Measurements from ENCODE around the gene YDJC. TPM values are rescaled to one million over a fixed set of nuclear protein-coding genes. Genes with fewer than 3 reads are reported as not detected.

YDJC gene
- total RNA-seq, 1 donor from 2014 or later: 34.0 TPM

DNA sequence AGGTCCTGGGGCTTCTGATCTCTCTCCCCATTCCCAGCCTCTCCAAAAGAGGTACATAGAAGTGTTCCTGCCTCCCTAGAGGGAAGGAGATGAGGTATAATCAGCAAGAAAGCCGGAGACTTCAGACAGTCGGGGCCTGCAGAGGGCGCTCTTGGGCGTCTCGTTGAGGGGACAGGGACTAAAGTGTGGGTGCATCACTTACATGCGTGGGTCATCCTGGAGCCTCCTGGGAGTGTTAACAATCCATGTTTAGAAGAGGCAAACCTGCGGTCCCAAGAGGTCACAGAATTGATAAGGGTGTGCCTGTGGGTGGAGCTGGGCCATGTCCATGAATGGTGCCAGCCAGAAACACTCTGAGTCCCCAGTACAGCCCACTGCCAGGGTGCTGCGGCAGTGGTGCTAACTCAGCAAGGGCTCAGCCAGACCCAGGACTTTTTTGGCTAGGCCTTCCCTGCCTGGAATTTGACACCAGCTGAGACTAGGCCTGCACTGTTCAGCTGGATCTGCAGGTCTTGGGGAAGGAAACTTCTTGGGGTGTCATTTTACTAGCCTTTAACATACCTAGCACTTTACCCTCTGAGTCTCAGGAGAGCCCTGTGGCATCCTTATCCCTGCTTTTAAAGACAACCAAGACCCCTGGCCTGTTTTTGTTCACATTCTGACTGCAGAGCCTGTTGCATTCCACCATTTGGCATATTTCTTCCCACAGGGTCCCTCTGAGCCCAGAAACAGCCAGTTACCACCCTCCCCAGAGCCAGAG is 5.5 kb downstream of the YDJC start:
- Mint-ChIP-seq H3K27ac (ENCODE audit: unreplicated experiment) (peak overlapping the region; percentile 77), H3K9me3 (ENCODE audit: unreplicated experiment) (no peaks in the 10 kb centered on the region), H3K27me3 (ENCODE audit: low read depth, unreplicated experiment) (no peaks in the 10 kb centered on the region), H3K4me1 (ENCODE audit: low read depth, unreplicated experiment) (peaks cover 35% of the 10 kb centered on the region), H3K4me3 (ENCODE audit: unreplicated experiment) (peak overlapping the region; percentile 31), H3K36me3 (ENCODE audit: low read depth, unreplicated experiment) (peaks cover 19% of the 10 kb centered on the region)
- Histone ChIP-seq H2AFZ (ENCODE audit: low read depth, low read length) (no peak overlapping the region), H3K9ac (ENCODE audit: low read length) (no peak overlapping the region), H3K4me1 (ENCODE audit: insufficient read depth, low read length) (peaks cover 13% of the 10 kb centered on the region), H3K9me3 (ENCODE audit: insufficient read depth, low read depth, low read length) (no peaks in the 10 kb centered on the region), H3K4me2 (ENCODE audit: low read length) (no peak overlapping the region), H3K36me3 (ENCODE audit: insufficient read depth, low read length) (peaks cover 4% of the 10 kb centered on the region), H3K79me2 (ENCODE audit: insufficient read depth, low read length) (peaks cover 90% of the 10 kb centered on the region), H3K27ac (ENCODE audit: low read depth, low read length) (no peak overlapping the region), H4K20me1 (ENCODE audit: insufficient read depth, low read length) (peaks cover 88% of the 10 kb centered on the region), H3K27me3 (ENCODE audit: insufficient read depth, low read length) (no peaks in the 10 kb centered on the region), H3K4me3 (ENCODE audit: insufficient read depth, low read depth, low read length) (no peak overlapping the region)
- DNase-seq (ENCODE audit: low read depth) (no peak), FAIRE-seq (no peak)
- no peak for TF ChIP-seq EZH2 (IDR thresholded peaks at IDR 0.05; ENCODE audit: insufficient read depth, low read length)
- TF ChIP-seq, protein P1, sequence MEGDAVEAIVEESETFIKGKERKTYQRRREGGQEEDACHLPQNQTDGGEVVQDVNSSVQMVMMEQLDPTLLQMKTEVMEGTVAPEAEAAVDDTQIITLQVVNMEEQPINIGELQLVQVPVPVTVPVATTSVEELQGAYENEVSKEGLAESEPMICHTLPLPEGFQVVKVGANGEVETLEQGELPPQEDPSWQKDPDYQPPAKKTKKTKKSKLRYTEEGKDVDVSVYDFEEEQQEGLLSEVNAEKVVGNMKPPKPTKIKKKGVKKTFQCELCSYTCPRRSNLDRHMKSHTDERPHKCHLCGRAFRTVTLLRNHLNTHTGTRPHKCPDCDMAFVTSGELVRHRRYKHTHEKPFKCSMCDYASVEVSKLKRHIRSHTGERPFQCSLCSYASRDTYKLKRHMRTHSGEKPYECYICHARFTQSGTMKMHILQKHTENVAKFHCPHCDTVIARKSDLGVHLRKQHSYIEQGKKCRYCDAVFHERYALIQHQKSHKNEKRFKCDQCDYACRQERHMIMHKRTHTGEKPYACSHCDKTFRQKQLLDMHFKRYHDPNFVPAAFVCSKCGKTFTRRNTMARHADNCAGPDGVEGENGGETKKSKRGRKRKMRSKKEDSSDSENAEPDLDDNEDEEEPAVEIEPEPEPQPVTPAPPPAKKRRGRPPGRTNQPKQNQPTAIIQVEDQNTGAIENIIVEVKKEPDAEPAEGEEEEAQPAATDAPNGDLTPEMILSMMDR (IDR thresholded peaks at IDR 0.05; ENCODE audit: insufficient read depth, low read depth, low read length): peak; percentile 51

GRCh38 chr22:21623648-21623970 is 6.2 kb downstream of the YDJC start:
- peaks cover 95% of the 10 kb centered on the region for H4K20me1 ChIP-seq (ENCODE audit: insufficient read depth, low read length)
- TF ChIP-seq EZH2 (IDR thresholded peaks at IDR 0.05; ENCODE audit: insufficient read depth, low read length): no peak
- TF ChIP-seq, protein P1 (IDR thresholded peaks at IDR 0.05; ENCODE audit: insufficient read depth, low read depth, low read length): no peak
- Mint-ChIP-seq H3K4me1 (ENCODE audit: low read depth, unreplicated experiment) (peaks cover 37% of the 10 kb centered on the region), H3K9me3 (ENCODE audit: unreplicated experiment) (no peaks in the 10 kb centered on the region), H3K36me3 (ENCODE audit: low read depth, unreplicated experiment) (peaks cover 23% of the 10 kb centered on the region), H3K27me3 (ENCODE audit: low read depth, unreplicated experiment) (no peaks in the 10 kb centered on the region), H3K4me3 (ENCODE audit: unreplicated experiment) (no peak overlapping the region), H3K27ac (ENCODE audit: unreplicated experiment) (no peak overlapping the region)
- H3K36me3 ChIP-seq (ENCODE audit: insufficient read depth, low read length): peaks cover 4% of the 10 kb centered on the region
- H3K4me3 ChIP-seq (ENCODE audit: insufficient read depth, low read depth, low read length): no peak overlapping the region
- DNase-seq (ENCODE audit: low read depth) (no peak), FAIRE-seq (no peak)
- peaks cover 8% of the 10 kb centered on the region for H3K4me1 ChIP-seq (ENCODE audit: insufficient read depth, low read length)
- no peaks in the 10 kb centered on the region for H3K9me3 ChIP-seq (ENCODE audit: insufficient read depth, low read depth, low read length)
- H3K27me3 ChIP-seq (ENCODE audit: insufficient read depth, low read length): no peaks in the 10 kb centered on the region
- no peak overlapping the region for H3K4me2 ChIP-seq (ENCODE audit: low read length)
- H3K79me2 ChIP-seq (ENCODE audit: insufficient read depth, low read length): peaks cover 91% of the 10 kb centered on the region
- no peak overlapping the region for H3K9ac ChIP-seq (ENCODE audit: low read length)
- H3K27ac ChIP-seq (ENCODE audit: low read depth, low read length): no peak overlapping the region
- H2AFZ ChIP-seq (ENCODE audit: low read depth, low read length): no peak overlapping the region
